ENCODE measurements around the gene C1QTNF3. TPM values are rescaled to one million over a fixed set of nuclear protein-coding genes. Genes with fewer than 3 reads are reported as not detected.
A peak's percentile ranks its signal among the peaks of the same experiment; 100 is the strongest.

Gene C1QTNF3
- total RNA-seq, 2 donors from 2014 or later = 4.3 to 11.6 TPM

- H3K4me1 ChIP-seq (ENCODE audit: control insufficient read depth in 1 of 2, low read depth in 2 of 2) = peaks cover 12 to 29% of the 10 kb centered on the region in 2 donors
- no peak overlapping the region for H3K4me3 ChIP-seq
- H3K27ac ChIP-seq = no peak overlapping the region
- H3K36me3 ChIP-seq = no peaks in the 10 kb centered on the region
- no peak for TF ChIP-seq CTCF (IDR thresholded peaks at IDR 0.05)
- no peak for ATAC-seq (ENCODE audit: insufficient number of reproducible peaks, low FRiP score, low read depth)
- H3K9me3 ChIP-seq = no peaks in the 10 kb centered on the region
- DNase-seq (ENCODE audit: low spot score) = no peak
- H3K27me3 ChIP-seq (replicated peaks; ENCODE audit: insufficient read depth) = no peaks in the 10 kb centered on the region
Observed at GRCh38 chr5:34038838-34039237, 4.2 kb downstream of the C1QTNF3 start.

- Histone ChIP-seq H3K27ac (no peak overlapping the region), H3K4me1 (ENCODE audit: control insufficient read depth in 1 of 2, low read depth in 2 of 2) (peaks cover 7 to 25% of the 10 kb centered on the region in 2 donors), H3K4me3 (no peak overlapping the region), H3K36me3 (no peaks in the 10 kb centered on the region), H3K27me3 (replicated peaks; ENCODE audit: insufficient read depth) (no peaks in the 10 kb centered on the region), H3K9me3 (no peaks in the 10 kb centered on the region)
- ATAC-seq (ENCODE audit: insufficient number of reproducible peaks, low FRiP score, low read depth) = no peak
- no peak for DNase-seq (ENCODE audit: low spot score)
- TF ChIP-seq CTCF (IDR thresholded peaks at IDR 0.05) = no peak
Observed at GRCh38 chr5:34038390-34038789, 4.6 kb downstream of the C1QTNF3 start.

GRCh38 chr5:34037726-34038125 lies 5.3 kb downstream of the C1QTNF3 start:
- Histone ChIP-seq H3K27ac (peak overlapping the region in 1 of 2 donors; percentile 32), H3K4me1 (ENCODE audit: control insufficient read depth in 1 of 2, low read depth in 2 of 2) (peaks cover 2 to 18% of the 10 kb centered on the region in 2 donors), H3K27me3 (replicated peaks; ENCODE audit: insufficient read depth) (no peaks in the 10 kb centered on the region), H3K4me3 (no peak overlapping the region), H3K36me3 (no peaks in the 10 kb centered on the region), H3K9me3 (no peaks in the 10 kb centered on the region)
- ATAC-seq (ENCODE audit: insufficient number of reproducible peaks, low FRiP score, low read depth) = no peak
- DNase-seq (ENCODE audit: low spot score) = no peak
- no peak for TF ChIP-seq CTCF (IDR thresholded peaks at IDR 0.05)

- H3K4me3 ChIP-seq = no peak overlapping the region
- no peaks in the 10 kb centered on the region for H3K36me3 ChIP-seq
- no peaks in the 10 kb centered on the region for H3K9me3 ChIP-seq
- H3K27ac ChIP-seq = no peak overlapping the region
- TF ChIP-seq CTCF (IDR thresholded peaks at IDR 0.05) = no peak
- no peak for DNase-seq (ENCODE audit: low spot score)
- peaks cover 0 to 11% of the 10 kb centered on the region in 2 donors for H3K4me1 ChIP-seq (ENCODE audit: control insufficient read depth in 1 of 2, low read depth in 2 of 2)
- no peak for ATAC-seq (ENCODE audit: insufficient number of reproducible peaks, low FRiP score, low read depth)
- no peaks in the 10 kb centered on the region for H3K27me3 ChIP-seq (replicated peaks; ENCODE audit: insufficient read depth)
Observed at GRCh38 chr5:34035756-34036155, 7.3 kb downstream of the C1QTNF3 start.

- no peaks in the 10 kb centered on the region for H3K27me3 ChIP-seq (replicated peaks; ENCODE audit: insufficient read depth)
- DNase-seq (ENCODE audit: low spot score) (no peak), ATAC-seq (ENCODE audit: insufficient number of reproducible peaks, low FRiP score, low read depth) (no peak)
- H3K27ac ChIP-seq = no peak overlapping the region
- H3K4me1 ChIP-seq (ENCODE audit: control insufficient read depth in 1 of 2, low read depth in 2 of 2) = peaks cover 0 to 11% of the 10 kb centered on the region in 2 donors
- H3K9me3 ChIP-seq = no peaks in the 10 kb centered on the region
- H3K36me3 ChIP-seq = no peaks in the 10 kb centered on the region
- TF ChIP-seq CTCF (IDR thresholded peaks at IDR 0.05) = no peak
- no peak overlapping the region for H3K4me3 ChIP-seq
Observed at GRCh38 chr5:34034534-34035327, 8.3 kb downstream of the C1QTNF3 start.
